SH-SY5Y (cell line): ENCODE measurements around the gene ZNF747.

Experiments
- GATA2 ChIP-seq: IDR thresholded peaks from 2 replicates; pipeline ENCODE4 v1.6.1; 2011; ENCODE audit warnings: mild to moderate bottlenecking, low read depth, low read length
- GATA3 ChIP-seq: IDR thresholded peaks from 2 replicates; pipeline ENCODE4 v1.6.1; 2011; ENCODE audit warnings: low read depth, mild to moderate bottlenecking, low read length, moderate library complexity

DNA sequence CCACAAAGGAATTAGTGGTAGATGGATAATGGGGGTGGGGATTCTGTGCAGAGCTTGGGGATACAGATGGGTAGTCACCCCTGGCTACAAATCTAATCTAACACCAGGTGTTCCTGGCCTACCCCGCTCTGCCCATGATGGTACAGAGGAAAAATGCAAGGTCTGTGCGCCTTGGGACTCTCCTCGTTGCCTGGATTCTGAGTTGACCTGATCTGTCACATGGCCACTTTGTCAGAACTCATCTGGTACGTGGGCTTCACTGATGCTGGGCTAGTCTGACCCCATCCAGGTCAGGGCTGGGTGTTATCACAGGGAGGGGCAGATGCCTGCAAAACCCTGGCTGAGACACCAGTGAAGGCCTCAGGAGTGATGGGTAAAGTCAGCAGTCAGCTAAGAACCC lies 18.3 kb upstream of the ZNF747 start:
- TF ChIP-seq GATA2 = no peak
- TF ChIP-seq GATA3 = no peak
